NAMALWA (cell line): ENCODE measurements around the gene IQCN.
A peak's percentile ranks its signal among the peaks of the same experiment; 100 is the strongest.

Experiments used
- DNase-seq: peaks from one replicate; pipeline ENCODE4 v3.0.0-alpha.2; 2015; ENCODE audit warnings: low spot score

Gene IQCN

GRCh38 chr19:18233224-18233825, 40.9 kb downstream of the IQCN start:
- no peak for DNase-seq

- no peak for DNase-seq
Measured at GRCh38 chr19:18232540-18233223, 41.6 kb downstream of the IQCN start.

GRCh38 chr19:18231775-18232174, 42.5 kb downstream of the IQCN start:
- no peak for DNase-seq

GRCh38 chr19:18230941-18231734, 43.1 kb downstream of the IQCN start:
- no peak for DNase-seq

GRCh38 chr19:18229915-18230314, 44.3 kb downstream of the IQCN start:
- no peak for DNase-seq

- DNase-seq, result peak; percentile 60
Measured at GRCh38 chr19:18229474-18229873, 44.8 kb downstream of the IQCN start.

GRCh38 chr19:18227781-18228271, 46.4 kb downstream of the IQCN start:
- no peak for DNase-seq

- peak; percentile 47 for DNase-seq
Measured at GRCh38 chr19:18226956-18227780, 47.1 kb downstream of the IQCN start.

- no peak for DNase-seq
Measured at GRCh38 chr19:18225702-18226468, 48.4 kb downstream of the IQCN start, which contains the start of gene PDE4C. TSS of gene PDE4C (minus strand) at chr19:18226438. CDS start at chr19:18226415, 23 bp downstream.

GRCh38 chr19:18225355-18225701, 48.9 kb downstream of the IQCN start:
- no peak for DNase-seq

- peak; percentile 94 for DNase-seq
Measured at GRCh38 chr19:18224525-18225354, 49.5 kb downstream of the IQCN start.

- peak; percentile 89 for DNase-seq
Measured at GRCh38 chr19:18223860-18224524, 50.3 kb downstream of the IQCN start.

- DNase-seq, result no peak
Measured at GRCh38 chr19:18221815-18222725, 52.2 kb downstream of the IQCN start.

GRCh38 chr19:18220632-18221275, 53.5 kb downstream of the IQCN start:
- DNase-seq, result no peak

GRCh38 chr19:18219911-18220631, 54.2 kb downstream of the IQCN start:
- DNase-seq, result no peak

GRCh38 chr19:18218600-18218999, 55.7 kb downstream of the IQCN start:
- DNase-seq, result no peak

- DNase-seq, result no peak
Measured at GRCh38 chr19:18218159-18218558, 56.1 kb downstream of the IQCN start.
